GM12873 (cell line): ENCODE data around the gene KCNQ1.

ENCODE experiments used
- CTCF ChIP-seq: IDR thresholded peaks from 2 replicates; pipeline ENCODE4 v1.5.1; 2012; ENCODE audit warnings: low read depth, mild to moderate bottlenecking, moderate library complexity, low read length, control low read depth; ENCODE audit not compliant: insufficient read depth; ENCODE audit errors: missing control alignments

Gene KCNQ1

GRCh38 chr11:2844116-2844842 is 399.5 kb downstream of the KCNQ1 start:
- TF ChIP-seq CTCF: no peak

DNA sequence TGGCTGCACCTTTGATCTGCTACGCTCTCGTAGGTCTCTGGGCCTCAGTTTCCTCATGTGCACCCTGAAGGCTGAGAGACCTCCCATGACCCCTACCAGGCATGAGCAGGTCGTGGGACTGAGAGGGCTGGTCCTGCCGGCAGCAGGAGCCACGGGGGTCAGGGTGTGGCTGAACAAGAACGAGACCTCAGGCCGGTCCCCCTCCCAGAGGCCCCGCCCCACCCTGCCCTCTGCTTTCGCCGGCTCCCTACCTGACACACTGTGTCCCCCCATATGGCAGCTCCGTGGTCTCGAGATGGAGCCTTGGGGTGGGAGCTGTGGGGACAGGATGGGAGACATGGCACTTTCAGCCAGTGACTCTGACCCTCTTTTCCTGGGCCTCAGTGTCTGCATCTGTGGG is 400.2 kb downstream of the KCNQ1 start:
- TF ChIP-seq CTCF: no peak

DNA sequence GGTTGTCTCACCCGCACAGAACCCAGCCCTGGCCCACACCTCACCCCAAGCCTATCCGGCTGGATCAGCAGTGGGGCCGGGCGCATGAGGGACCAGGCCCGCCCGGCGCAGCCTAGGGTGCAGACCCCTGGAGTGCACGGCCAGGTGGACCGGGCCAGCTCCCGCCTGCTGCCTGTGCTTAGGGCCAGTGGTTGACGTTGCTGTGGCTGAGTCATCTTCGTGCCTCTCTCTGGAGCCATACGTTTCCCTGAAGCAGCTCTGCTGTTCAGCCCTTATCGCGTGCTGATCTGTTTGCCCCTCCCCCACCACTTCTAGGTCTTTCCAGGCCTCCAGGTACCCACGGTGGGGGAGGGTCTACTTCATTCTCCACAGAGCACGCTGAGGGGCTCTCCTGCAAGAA is 401.2 kb downstream of the KCNQ1 start:
- TF ChIP-seq CTCF: no peak

DNA sequence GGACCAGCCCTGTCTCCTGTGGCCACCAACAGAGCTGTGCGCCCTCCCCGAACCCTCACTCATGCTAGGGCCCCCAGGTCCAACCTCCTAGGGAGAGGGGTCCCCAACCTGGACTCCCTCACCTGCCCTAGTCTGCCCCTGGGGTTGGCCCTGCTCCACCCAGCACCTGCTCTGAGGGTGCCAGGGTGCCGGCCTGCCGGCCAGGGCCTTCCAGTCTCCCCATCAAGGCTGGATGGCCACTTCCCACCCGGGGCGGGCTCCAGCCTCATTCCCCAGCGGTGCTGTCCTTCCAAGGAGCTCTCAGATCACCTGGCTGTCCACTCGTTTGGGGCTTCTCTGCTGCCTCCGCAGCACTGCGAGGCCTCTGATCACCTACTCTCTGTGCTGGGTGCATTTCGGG is 401.7 kb downstream of the KCNQ1 start:
- no peak for TF ChIP-seq CTCF

DNA sequence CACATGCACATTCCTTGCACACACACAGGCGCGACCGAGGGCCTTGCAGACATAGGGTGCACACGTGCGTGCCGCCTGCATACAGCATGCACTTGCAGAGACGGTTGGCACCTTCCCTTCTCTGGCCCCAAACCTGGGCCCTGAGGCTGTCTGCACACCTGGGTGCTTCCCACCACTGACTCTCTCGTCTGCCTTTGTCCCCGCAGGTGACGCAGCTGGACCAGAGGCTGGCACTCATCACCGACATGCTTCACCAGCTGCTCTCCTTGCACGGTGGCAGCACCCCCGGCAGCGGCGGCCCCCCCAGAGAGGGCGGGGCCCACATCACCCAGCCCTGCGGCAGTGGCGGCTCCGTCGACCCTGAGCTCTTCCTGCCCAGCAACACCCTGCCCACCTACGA is 402.8 kb downstream of the KCNQ1 start:
- TF ChIP-seq CTCF: no peak

GRCh38 chr11:2848497-2848896 is 403.7 kb downstream of the KCNQ1 start:
- TF ChIP-seq CTCF: no peak

DNA sequence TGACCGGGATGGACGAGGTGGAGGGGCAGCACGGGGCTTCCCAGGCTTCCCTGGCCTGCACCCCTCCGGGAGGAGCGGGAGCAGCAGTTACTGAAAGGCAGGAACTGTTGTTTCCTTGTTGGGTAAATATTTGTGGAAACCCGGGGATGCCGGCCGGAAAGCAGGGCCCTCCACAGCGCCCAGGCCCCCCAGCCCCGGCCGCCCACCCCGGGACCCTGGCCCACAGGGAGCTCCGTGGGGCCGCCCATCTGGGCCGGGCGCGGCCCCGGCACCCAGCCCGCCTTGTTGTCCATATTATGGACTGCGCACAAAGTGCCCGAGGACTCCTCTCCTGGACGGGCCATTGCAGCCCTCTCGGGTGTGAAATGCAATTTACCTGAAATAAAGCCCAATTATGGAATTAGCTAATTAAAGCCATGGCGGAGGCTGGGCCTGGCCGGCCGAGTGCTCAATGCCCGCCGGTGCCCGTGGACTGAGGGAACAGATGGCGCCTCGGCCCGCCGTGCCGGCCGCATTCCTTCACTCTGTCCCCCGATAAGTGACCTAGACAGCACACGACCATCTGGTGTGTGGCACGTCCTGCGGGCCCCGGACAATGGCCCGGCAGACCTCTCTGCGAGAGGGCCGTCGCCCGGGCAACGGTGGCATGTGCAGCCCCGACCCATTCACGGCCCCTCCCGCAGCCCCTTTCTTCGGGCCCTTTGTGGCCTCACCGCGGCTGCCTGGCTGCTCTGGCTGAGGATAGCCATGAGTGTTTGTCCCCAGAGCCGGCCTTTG is 405.4 kb downstream of the KCNQ1 start:
- no peak for TF ChIP-seq CTCF
